ENCODE data around the gene VSTM2B. TPM values are rescaled to one million over a fixed set of nuclear protein-coding genes. Genes with fewer than 3 reads are reported as not detected.

VSTM2B gene
- total RNA-seq, 1 experiment from 2014 or later, result not detected

- BruUV-seq (replicated peaks), result no TSS peak
- CTCF ChIA-PET, result no interaction called here
Observed at GRCh38 chr19:29541473-29542253, 15.9 kb downstream of the VSTM2B start.

DNA sequence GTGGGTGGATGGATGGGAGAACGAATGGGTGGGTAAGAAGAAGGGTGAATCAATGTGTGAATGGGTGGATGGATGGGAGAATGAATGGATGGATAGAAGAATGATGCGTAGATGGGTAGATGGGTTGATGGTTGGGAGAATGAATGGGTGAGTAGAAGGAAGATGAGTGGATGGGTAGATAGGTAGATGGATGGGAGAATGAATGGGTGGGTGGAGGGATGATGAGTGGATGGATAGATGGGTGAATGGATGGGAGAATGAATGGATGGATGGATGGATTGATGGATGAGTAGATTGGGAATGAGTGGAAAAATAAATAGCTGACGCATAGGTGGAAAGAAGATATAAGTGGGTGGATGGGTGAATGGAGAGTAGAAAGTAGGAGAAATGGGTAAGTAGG lies 16.5 kb downstream of the VSTM2B start:
- peaks cover 10% of the 10 kb centered on the region for H3K4me1 ChIP-seq
- H3K36me3 ChIP-seq (ENCODE audit: control insufficient read depth, insufficient read depth, low read length), result no peaks in the 10 kb centered on the region
- ChIA-PET POLR2A (no interaction called here), CTCF (no interaction called here)
- no peaks in the 10 kb centered on the region for H3K4me1 Mint-ChIP-seq (ENCODE audit: low read depth, unreplicated experiment)
- no peak overlapping the region for H3K4me3 Mint-ChIP-seq (ENCODE audit: unreplicated experiment)
- H3K4me3 ChIP-seq (ENCODE audit: low read depth, low read length), result no peak overlapping the region
- DNase-seq, result no peak
- intact Hi-C loops (cut with micrococcal nuclease; ENCODE audit: unreplicated experiment), result no loop called here
- no peaks in the 10 kb centered on the region for H3K27me3 Mint-ChIP-seq (ENCODE audit: insufficient read depth, unreplicated experiment)
- H3K9me3 ChIP-seq, result no peaks in the 10 kb centered on the region
- H3K27ac Mint-ChIP-seq (ENCODE audit: unreplicated experiment), result no peak overlapping the region
- H3K36me3 Mint-ChIP-seq (ENCODE audit: insufficient read depth, unreplicated experiment), result peaks cover 4% of the 10 kb centered on the region
- BruUV-seq (replicated peaks), result no TSS peak
- no peaks in the 10 kb centered on the region for H3K9me3 Mint-ChIP-seq (ENCODE audit: unreplicated experiment)
- H3K27me3 ChIP-seq (replicated peaks; ENCODE audit: control insufficient read depth, insufficient read depth, low read length), result no peaks in the 10 kb centered on the region
- TF ChIP-seq, protein P1, sequence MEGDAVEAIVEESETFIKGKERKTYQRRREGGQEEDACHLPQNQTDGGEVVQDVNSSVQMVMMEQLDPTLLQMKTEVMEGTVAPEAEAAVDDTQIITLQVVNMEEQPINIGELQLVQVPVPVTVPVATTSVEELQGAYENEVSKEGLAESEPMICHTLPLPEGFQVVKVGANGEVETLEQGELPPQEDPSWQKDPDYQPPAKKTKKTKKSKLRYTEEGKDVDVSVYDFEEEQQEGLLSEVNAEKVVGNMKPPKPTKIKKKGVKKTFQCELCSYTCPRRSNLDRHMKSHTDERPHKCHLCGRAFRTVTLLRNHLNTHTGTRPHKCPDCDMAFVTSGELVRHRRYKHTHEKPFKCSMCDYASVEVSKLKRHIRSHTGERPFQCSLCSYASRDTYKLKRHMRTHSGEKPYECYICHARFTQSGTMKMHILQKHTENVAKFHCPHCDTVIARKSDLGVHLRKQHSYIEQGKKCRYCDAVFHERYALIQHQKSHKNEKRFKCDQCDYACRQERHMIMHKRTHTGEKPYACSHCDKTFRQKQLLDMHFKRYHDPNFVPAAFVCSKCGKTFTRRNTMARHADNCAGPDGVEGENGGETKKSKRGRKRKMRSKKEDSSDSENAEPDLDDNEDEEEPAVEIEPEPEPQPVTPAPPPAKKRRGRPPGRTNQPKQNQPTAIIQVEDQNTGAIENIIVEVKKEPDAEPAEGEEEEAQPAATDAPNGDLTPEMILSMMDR (IDR thresholded peaks at IDR 0.05; ENCODE audit: insufficient read depth in 1 of 2, low read depth in 1 of 2, low read length in 1 of 2, severe bottlenecking in 1 of 2, unreplicated experiment in 1 of 2), result no peak

More at GRCh38 chr19:29541473-29542253, 15.9 kb downstream of the VSTM2B start:
- no peak overlapping the region for H3K4me3 Mint-ChIP-seq (ENCODE audit: unreplicated experiment)
- H3K4me3 ChIP-seq (ENCODE audit: low read depth, low read length), result no peak overlapping the region
- no peaks in the 10 kb centered on the region for H3K9me3 ChIP-seq
- H3K4me1 Mint-ChIP-seq (ENCODE audit: low read depth, unreplicated experiment), result no peaks in the 10 kb centered on the region
- TF ChIP-seq, protein P1 (IDR thresholded peaks at IDR 0.05; ENCODE audit: insufficient read depth in 1 of 2, low read depth in 1 of 2, low read length in 1 of 2, severe bottlenecking in 1 of 2, unreplicated experiment in 1 of 2), result no peak
- DNase-seq, result no peak
- no peak overlapping the region for H3K27ac Mint-ChIP-seq (ENCODE audit: unreplicated experiment)
- no peaks in the 10 kb centered on the region for H3K27me3 ChIP-seq (replicated peaks; ENCODE audit: control insufficient read depth, insufficient read depth, low read length)
- POLR2A ChIA-PET, result no interaction called here
- H3K36me3 Mint-ChIP-seq (ENCODE audit: insufficient read depth, unreplicated experiment), result peaks cover 4% of the 10 kb centered on the region
- peaks cover 3% of the 10 kb centered on the region for H3K4me1 ChIP-seq
- no peaks in the 10 kb centered on the region for H3K9me3 Mint-ChIP-seq (ENCODE audit: unreplicated experiment)
- no peaks in the 10 kb centered on the region for H3K27me3 Mint-ChIP-seq (ENCODE audit: insufficient read depth, unreplicated experiment)
- intact Hi-C loops (cut with micrococcal nuclease; ENCODE audit: unreplicated experiment), result no loop called here
- H3K36me3 ChIP-seq (ENCODE audit: control insufficient read depth, insufficient read depth, low read length), result no peaks in the 10 kb centered on the region

DNA sequence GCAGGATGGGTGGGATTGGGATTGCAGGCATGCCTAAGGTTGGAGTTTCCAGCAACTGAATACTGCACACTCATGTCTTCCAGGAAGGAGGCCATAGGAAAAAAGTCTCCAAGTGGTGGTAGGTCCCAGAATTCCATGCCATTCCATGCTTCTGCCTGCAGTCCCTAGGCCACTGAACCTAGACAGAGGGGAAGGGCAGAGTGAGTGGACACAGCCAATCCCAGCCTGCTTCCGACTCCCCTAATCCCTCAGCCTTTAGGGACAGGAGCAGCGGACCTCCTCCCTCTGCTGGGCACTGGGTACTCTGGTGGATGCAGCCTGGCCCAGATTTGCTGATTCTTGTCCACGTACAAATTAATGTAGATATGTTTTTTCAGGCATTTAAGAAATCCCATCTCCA lies 17.0 kb downstream of the VSTM2B start:
- H3K9me3 ChIP-seq, result no peaks in the 10 kb centered on the region

More for the DNA sequence above, 17.0 kb downstream of the VSTM2B start:
- DNase-seq, result peak in 1 of 2 experiments; percentile 19
- Histone ChIP-seq H3K4me3 (ENCODE audit: low read depth, low read length) (no peak overlapping the region), H3K27me3 (replicated peaks; ENCODE audit: control insufficient read depth, insufficient read depth, low read length) (no peaks in the 10 kb centered on the region), H3K4me1 (peaks cover 12% of the 10 kb centered on the region), H3K36me3 (ENCODE audit: control insufficient read depth, insufficient read depth, low read length) (no peaks in the 10 kb centered on the region)
- intact Hi-C loops (cut with micrococcal nuclease; ENCODE audit: unreplicated experiment), result no loop called here
- Mint-ChIP-seq H3K4me3 (ENCODE audit: unreplicated experiment) (no peak overlapping the region), H3K27ac (ENCODE audit: unreplicated experiment) (no peak overlapping the region), H3K27me3 (ENCODE audit: insufficient read depth, unreplicated experiment) (no peaks in the 10 kb centered on the region), H3K36me3 (ENCODE audit: insufficient read depth, unreplicated experiment) (peaks cover 4% of the 10 kb centered on the region), H3K4me1 (ENCODE audit: low read depth, unreplicated experiment) (no peaks in the 10 kb centered on the region), H3K9me3 (ENCODE audit: unreplicated experiment) (no peaks in the 10 kb centered on the region)
- TF ChIP-seq, protein P1 (IDR thresholded peaks at IDR 0.05; ENCODE audit: insufficient read depth in 1 of 2, low read depth in 1 of 2, low read length in 1 of 2, severe bottlenecking in 1 of 2, unreplicated experiment in 1 of 2), result no peak
- no TSS peak for BruUV-seq (replicated peaks)
- ChIA-PET CTCF (no interaction called here), POLR2A (no interaction called here)

All from Caco-2 (cell line).